OCI-LY1 (cell line): ENCODE results near the gene CAMTA1.

ENCODE experiments used
- H2AFZ ChIP-seq: fragments of 200-600 bp; sonication (generic), shearing (Covaris generic); 2 replicates; pipeline ENCODE4 v1.6.0; 2014; ENCODE audit warnings: antibody characterized with exemption, mild to moderate bottlenecking, low read length
- H3F3A ChIP-seq: fragments of 200-600 bp; sonication (generic), shearing (Covaris generic); 2 replicates; pipeline ENCODE4 v1.6.0; 2014; ENCODE audit warnings: mild to moderate bottlenecking, antibody characterized with exemption, low read length, moderate library complexity; ENCODE audit not compliant: insufficient read depth
- H3K27ac ChIP-seq: fragments of 200-600 bp; sonication (generic); 2 replicates; pipeline ENCODE4 v1.5.1; 2014; ENCODE audit warnings: low read length, mixed run types, mild to moderate bottlenecking, low read depth; ENCODE audit not compliant: poor library complexity, severe bottlenecking
- H3K27me3 ChIP-seq: fragments of 200-600 bp; sonication (generic); 2 replicates; pipeline ENCODE4 v1.6.0; 2014; ENCODE audit warnings: antibody characterized with exemption, mild to moderate bottlenecking, low read length, moderate library complexity; ENCODE audit not compliant: insufficient read depth
- H3K36me3 ChIP-seq: fragments of 200-600 bp; sonication (generic); 2 replicates; pipeline ENCODE4 v1.6.1; 2014; ENCODE audit warnings: mild to moderate bottlenecking, antibody characterized with exemption, low read length, moderate library complexity, mixed read lengths; ENCODE audit not compliant: insufficient read depth
- H3K4me1 ChIP-seq: fragments of 200-600 bp; sonication (generic); 2 replicates; pipeline ENCODE4 v1.5.1; 2014; ENCODE audit warnings: mild to moderate bottlenecking, low read length, moderate library complexity; ENCODE audit not compliant: insufficient read depth, severe bottlenecking
- H3K4me2 ChIP-seq: fragments of 200-600 bp; sonication (generic), shearing (Covaris generic); 2 replicates; pipeline ENCODE4 v1.6.1; 2014; ENCODE audit warnings: low read length
- H3K4me3 ChIP-seq: fragments of 200-600 bp; sonication (generic); 2 replicates; pipeline ENCODE4 v1.5.1; 2014; ENCODE audit warnings: low read length, low read depth, mild to moderate bottlenecking, mixed read lengths; ENCODE audit not compliant: poor library complexity, severe bottlenecking
- H3K79me2 ChIP-seq: fragments of 200-600 bp; shearing (Covaris generic); 2 replicates; pipeline ENCODE4 v1.6.1; 2016; ENCODE audit warnings: mixed run types, low read length, mixed read lengths; ENCODE audit not compliant: insufficient read depth
- H3K9ac ChIP-seq: fragments of 200-600 bp; sonication (generic), shearing (Covaris generic); 2 replicates; pipeline ENCODE4 v1.6.1; 2014; ENCODE audit warnings: mild to moderate bottlenecking, low read length, mixed read lengths
- H3K9me2 ChIP-seq: fragments of 200-600 bp; sonication (generic), shearing (Covaris generic); 2 replicates; pipeline ENCODE4 v1.6.1; 2014; ENCODE audit warnings: low read depth, mild to moderate bottlenecking, low read length, mixed read lengths
- H3K9me3 ChIP-seq: fragments of 200-600 bp; shearing (Covaris generic); 2 replicates; pipeline ENCODE4 v1.6.1; 2014; ENCODE audit warnings: low read length, mixed read lengths
- H4K20me1 ChIP-seq: fragments of 200-600 bp; sonication (generic), shearing (Covaris generic); 2 replicates; pipeline ENCODE4 v1.6.0; 2016; ENCODE audit warnings: mild to moderate bottlenecking, low read length; ENCODE audit not compliant: insufficient read depth
- CTCF ChIP-seq: fragments of 200-600 bp; sonication (generic), shearing (Covaris generic); IDR thresholded peaks from 2 replicates; pipeline ENCODE4 v1.5.1; 2017; ENCODE audit warnings: mild to moderate bottlenecking, antibody characterized with exemption, low read length, moderate library complexity, mixed read lengths
- EZH2 ChIP-seq: fragments of 200-600 bp; sonication (generic), shearing (Covaris generic); IDR thresholded peaks from 2 replicates; pipeline ENCODE4 v1.8.0; 2017; ENCODE audit warnings: borderline replicate concordance, mixed run types, mild to moderate bottlenecking, antibody characterized with exemption, low read length, moderate library complexity, mixed read lengths

The CAMTA1 gene

GRCh38 chr1:7507285-7508019 is 722.2 kb downstream of the CAMTA1 start:
- no peaks in the 10 kb centered on the region for H3K9me2 ChIP-seq
- no peaks in the 10 kb centered on the region for H3K9me3 ChIP-seq
- no peak overlapping the region for H3K27ac ChIP-seq
- H3K9ac ChIP-seq = no peak overlapping the region
- H3K36me3 ChIP-seq = no peaks in the 10 kb centered on the region
- no peak overlapping the region for H3K4me2 ChIP-seq
- no peaks in the 10 kb centered on the region for H3K79me2 ChIP-seq
- no peaks in the 10 kb centered on the region for H3K27me3 ChIP-seq
- H3F3A ChIP-seq = no peaks in the 10 kb centered on the region
- H2AFZ ChIP-seq = no peak overlapping the region
- no peak overlapping the region for H3K4me3 ChIP-seq
- TF ChIP-seq CTCF = no peak
- no peak for TF ChIP-seq EZH2
- no peaks in the 10 kb centered on the region for H3K4me1 ChIP-seq
- no peaks in the 10 kb centered on the region for H4K20me1 ChIP-seq

DNA sequence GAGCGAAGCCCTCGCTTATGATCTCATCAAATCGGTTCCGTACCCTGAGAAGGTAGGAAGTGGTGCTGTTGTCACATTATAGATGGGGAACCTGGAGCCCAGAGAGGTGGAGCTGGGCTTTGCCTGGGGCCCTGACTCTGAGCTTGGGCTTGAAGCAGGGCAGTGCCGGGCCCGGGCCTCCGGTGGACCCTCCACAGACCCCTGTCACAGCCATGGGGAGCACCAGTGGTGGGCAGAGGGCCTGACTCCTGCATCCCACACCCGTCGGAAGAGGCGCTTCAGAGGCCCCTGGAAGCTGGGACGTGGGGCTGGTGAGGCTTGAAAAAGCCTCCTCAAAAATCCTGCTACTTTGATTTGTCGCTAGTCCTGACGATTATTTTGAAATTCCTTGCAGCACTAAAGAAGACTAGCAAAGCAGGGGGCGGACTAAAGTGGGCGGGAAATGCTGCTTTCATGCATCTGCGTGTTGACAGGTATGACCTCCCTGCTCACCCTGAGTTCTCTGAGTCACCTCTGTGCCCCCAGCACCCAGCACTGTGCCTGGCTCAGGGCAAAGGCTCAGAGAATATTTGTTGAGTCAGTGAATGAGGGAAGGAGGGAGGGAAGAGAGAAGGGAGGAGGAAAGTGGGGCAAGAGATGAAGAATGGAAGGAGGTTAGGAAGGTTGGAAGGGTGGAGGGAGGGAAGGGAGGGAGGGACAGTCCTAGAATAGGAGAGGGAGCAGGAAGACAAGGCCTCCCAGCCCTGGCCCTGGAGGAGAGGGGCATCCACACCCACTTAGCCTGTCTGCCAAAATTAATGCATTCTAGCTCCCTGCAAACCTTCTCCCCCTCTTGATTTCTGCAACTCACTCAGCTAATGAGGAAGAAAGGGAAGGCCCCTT is 723.0 kb downstream of the CAMTA1 start:
- no peak for TF ChIP-seq EZH2
- Histone ChIP-seq H4K20me1 (no peaks in the 10 kb centered on the region), H2AFZ (no peak overlapping the region), H3K79me2 (no peaks in the 10 kb centered on the region), H3K4me2 (no peak overlapping the region), H3K9me2 (no peaks in the 10 kb centered on the region), H3K4me1 (no peaks in the 10 kb centered on the region), H3K9ac (no peak overlapping the region), H3K4me3 (no peak overlapping the region), H3F3A (no peaks in the 10 kb centered on the region), H3K9me3 (no peaks in the 10 kb centered on the region), H3K36me3 (no peaks in the 10 kb centered on the region), H3K27me3 (no peaks in the 10 kb centered on the region), H3K27ac (no peak overlapping the region)

DNA sequence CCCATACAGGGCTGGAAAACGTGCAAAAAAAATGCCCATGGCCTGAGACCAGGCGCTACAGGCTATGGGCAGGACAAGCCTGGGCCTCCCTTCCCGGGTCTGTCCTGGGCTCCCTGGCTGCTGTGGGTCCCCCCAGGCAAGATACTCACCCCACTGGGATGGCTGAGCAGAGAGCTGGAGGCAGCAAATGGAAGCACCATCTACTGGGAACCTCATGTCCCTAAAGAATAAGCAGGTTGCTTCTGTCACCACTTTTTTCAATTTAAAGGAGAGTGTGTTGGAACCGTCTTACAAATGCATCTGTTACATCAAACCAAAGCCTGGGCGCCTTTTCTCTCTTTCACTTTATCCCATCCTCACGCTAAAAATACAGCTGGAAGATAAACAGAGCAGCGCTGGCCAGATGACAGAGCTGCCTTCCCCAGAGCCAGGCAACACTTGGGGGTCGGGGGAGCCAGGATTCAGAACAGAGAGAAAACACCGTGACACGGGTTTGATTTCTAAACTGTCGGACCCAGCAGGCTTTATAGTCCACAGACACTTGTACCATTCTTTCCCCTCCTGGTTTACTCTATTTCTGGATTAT is 723.8 kb downstream of the CAMTA1 start:
- Histone ChIP-seq H3K79me2 (no peaks in the 10 kb centered on the region), H3F3A (no peaks in the 10 kb centered on the region), H3K27me3 (no peaks in the 10 kb centered on the region; the same call in 1 of the 2 replicates), H3K4me1 (no peaks in the 10 kb centered on the region), H2AFZ (no peak overlapping the region), H3K4me3 (no peak overlapping the region), H3K4me2 (no peak overlapping the region), H3K9me2 (no peaks in the 10 kb centered on the region), H4K20me1 (no peaks in the 10 kb centered on the region), H3K27ac (no peak overlapping the region), H3K36me3 (no peaks in the 10 kb centered on the region), H3K9ac (no peak overlapping the region), H3K9me3 (no peaks in the 10 kb centered on the region)
- TF ChIP-seq EZH2 = no peak
- no peak for TF ChIP-seq CTCF
